Endothelial cell of umbilical vein (primary cell): ENCODE results near the gene TRIM62. TPM values are rescaled to one million over a fixed set of nuclear protein-coding genes. Genes with fewer than 3 reads are reported as not detected.

ENCODE experiments used
- BruUV-seq: library from RNA; stranded (reverse); fragments of 400-500 nt; replicated peaks from 2 replicates; lab custom pipeline; 2021; lab: Mats Ljungman, UMichigan
- CTCF ChIA-PET: fragments of 300-600, 350-600 bp; sonication (Branson Sonifier 250); formaldehyde crosslinking; loops from one replicate; lab custom pipeline; 2021; ENCODE audit warnings: antibody characterized with exemption, inconsistent platforms; lab: Charles Lee
- POLR2A ChIA-PET: fragments of 300-600, 350-600 bp; sonication (Branson Sonifier 250); formaldehyde crosslinking; loops from one replicate; lab custom pipeline; 2021; ENCODE audit warnings: antibody characterized with exemption, inconsistent platforms; lab: Charles Lee
- DNase-seq: peaks from one replicate; pipeline ENCODE4 v3.0.0-alpha.2; 2011; ENCODE audit warnings: low read depth, low spot score
- FAIRE-seq: peaks from 2 replicates; lab custom pipeline; 2011; peaks lifted over from hg19 to GRCh38; lab: Jason Lieb, UNC
- H2AFZ ChIP-seq: 2 replicates; pipeline ENCODE4 v1.6.0; 2012; ENCODE audit warnings: low read depth, low read length, control low read depth, inconsistent platforms
- H3K27ac ChIP-seq: 2 replicates; pipeline ENCODE4 v1.5.1; 2011; ENCODE audit warnings: low read depth, mild to moderate bottlenecking, control low read depth, low read length, moderate library complexity; ENCODE audit not compliant: insufficient read depth
- H3K27me3 ChIP-seq, 2 experiments: 2 replicates each; pipeline versions ENCODE4 v1.6.0 to v1.6.1; 2011; ENCODE audit warnings: low read length in 2 of 2, mixed read lengths in 1 of 2; ENCODE audit not compliant: control insufficient read depth in 2 of 2, insufficient read depth in 2 of 2
- H3K36me3 ChIP-seq, 2 experiments: 2 replicates in 1 of 2; 3 replicates in 1 of 2; pipeline ENCODE4 v1.5.1; 2011; ENCODE audit warnings: low read length in 2 of 2, mild to moderate bottlenecking in 1 of 2, moderate library complexity in 1 of 2; ENCODE audit not compliant: control insufficient read depth in 2 of 2, insufficient read depth in 2 of 2; ENCODE audit errors: extremely low read depth in 1 of 2
- H3K4me1 ChIP-seq: 3 replicates; pipeline ENCODE4 v1.5.1; 2011; ENCODE audit warnings: mild to moderate bottlenecking, low read length; ENCODE audit not compliant: control insufficient read depth, insufficient read depth; ENCODE audit errors: extremely low read depth
- H3K4me2 ChIP-seq: 2 replicates; pipeline ENCODE4 v1.6.1; 2011; ENCODE audit warnings: low read length, control low read depth, mixed read lengths; ENCODE audit not compliant: insufficient read depth
- H3K4me3 ChIP-seq, 3 experiments: fragments of 200-600 bp in 1 of 3; sonication (generic), shearing (Covaris generic) in 1 of 3; replicated peaks in 1 of 3; 2 replicates each; pipeline ENCODE4 v1.5.1; 2011 to 2016; ENCODE audit warnings: control low read depth in 3 of 3, low read length in 3 of 3, mild to moderate bottlenecking in 2 of 3, inconsistent platforms in 1 of 3, low read depth in 1 of 3, moderate library complexity in 1 of 3; ENCODE audit not compliant: insufficient read depth in 1 of 3
- H3K79me2 ChIP-seq: 2 replicates; pipeline ENCODE4 v1.6.0; 2012; ENCODE audit warnings: low read length, inconsistent platforms; ENCODE audit not compliant: control insufficient read depth, insufficient read depth
- H3K9ac ChIP-seq: replicated peaks from 2 replicates; pipeline ENCODE3; 2011; ENCODE audit warnings: low read length, control low read depth; ENCODE audit not compliant: insufficient read depth; ENCODE audit errors: extremely low read depth
- H3K9me1 ChIP-seq: replicated peaks from 3 replicates; pipeline ENCODE4 v1.6.0; 2011; ENCODE audit warnings: mild to moderate bottlenecking, low read length; ENCODE audit not compliant: control insufficient read depth, insufficient read depth; ENCODE audit errors: extremely low read depth
- H3K9me3 ChIP-seq: replicated peaks from 2 replicates; pipeline ENCODE4 v1.5.1; 2012; ENCODE audit warnings: low read length, inconsistent platforms; ENCODE audit not compliant: control insufficient read depth, insufficient read depth
- H4K20me1 ChIP-seq: replicated peaks from 2 replicates; pipeline ENCODE3; 2011; ENCODE audit warnings: mild to moderate bottlenecking, low read length; ENCODE audit not compliant: control insufficient read depth, insufficient read depth; ENCODE audit errors: extremely low read depth
- EZH2 ChIP-seq: IDR thresholded peaks from 2 replicates; pipeline ENCODE4 v1.6.1; 2012; ENCODE audit warnings: borderline replicate concordance, low read depth, mild to moderate bottlenecking, moderate library complexity, low read length, inconsistent platforms; ENCODE audit not compliant: severe bottlenecking
- FOS ChIP-seq: IDR thresholded peaks from 2 replicates; pipeline ENCODE4 v1.6.1; 2011; ENCODE audit warnings: mild to moderate bottlenecking, low read length, moderate library complexity, borderline replicate concordance; ENCODE audit not compliant: insufficient read depth
- GATA2 ChIP-seq: IDR thresholded peaks from 2 replicates; pipeline ENCODE4 v1.7.0; 2011; ENCODE audit warnings: low read depth, mild to moderate bottlenecking, moderate library complexity, mixed read lengths, low read length; ENCODE audit not compliant: insufficient read length, insufficient read depth
- JUN ChIP-seq: IDR thresholded peaks from 2 replicates; pipeline ENCODE4 v1.6.1; 2011; ENCODE audit warnings: borderline replicate concordance, low read depth; ENCODE audit not compliant: insufficient read length, insufficient read depth
- MYC ChIP-seq: IDR thresholded peaks from one replicate; pipeline ENCODE4 v1.6.1; 2011; ENCODE audit warnings: mild to moderate bottlenecking, low read depth, low read length
- POLR2A ChIP-seq: IDR thresholded peaks from 2 replicates; pipeline ENCODE4 v1.6.1; 2012; ENCODE audit warnings: low read depth, mild to moderate bottlenecking, control low read depth, low read length
- POLR2AphosphoS5 ChIP-seq: IDR thresholded peaks from 2 replicates; pipeline ENCODE4 v1.6.1; 2012; ENCODE audit warnings: low read depth, mild to moderate bottlenecking, control low read depth, low read length, moderate library complexity; ENCODE audit not compliant: insufficient read depth
- dilution Hi-C: fragments of 300-500 bp; cut with MboI; formaldehyde crosslinking; loops from one replicate; pipeline ENCODE4 v1.15.0; 2019; ENCODE audit warnings: low sequenced_read_pairs; ENCODE audit not compliant: extremely low pct_ligation_motif_present
- intact Hi-C: fragments of 100-400 bp; cut with micrococcal nuclease; formaldehyde crosslinking; loops from one replicate; pipeline ENCODE4 v1.10.0; 2022
- polyA plus RNA-seq, 4 experiments: library from polyadenylated mRNA; depleted of rRNA in 3 of 4; stranded (reverse) in 3 of 4; unstranded in 1 of 4; fragments of >200 nt; gene quantifications; 2 replicates each; pipeline versions ENCODE4 v1.2.1 to v1.2.3, GENCODE V29; 2011 to 2012; ENCODE audit warnings: missing spikeins in 1 of 4
- total RNA-seq: library from RNA; stranded (reverse); gene quantifications from 2 replicates; pipeline ENCODE4 v1.2.3, GENCODE V29; 2021
- TF ChIP-seq, protein P1 (sequence below): IDR thresholded peaks from 2 replicates; pipeline ENCODE4 v1.6.1; 2011; ENCODE audit not compliant: insufficient read depth, insufficient read length
- TF ChIP-seq, protein P2 (sequence below), 2 donors: IDR thresholded peaks; 1 replicate in 1 of 2; 2 replicates in 1 of 2; pipeline ENCODE4 v1.5.1; 2011; ENCODE audit warnings: low read length in 2 of 2, mild to moderate bottlenecking in 2 of 2, moderate library complexity in 2 of 2, control low read depth in 1 of 2, inconsistent platforms in 1 of 2, low read depth in 1 of 2; ENCODE audit not compliant: insufficient read depth in 1 of 2; ENCODE audit errors: extremely low read depth in 1 of 2

TRIM62 gene
- total and polyA plus RNA-seq, 2 donors (not counting 3 experiments of a cell fraction or from before 2014, with no cell fraction given), result 8.3 to 9.3 TPM

DNA sequence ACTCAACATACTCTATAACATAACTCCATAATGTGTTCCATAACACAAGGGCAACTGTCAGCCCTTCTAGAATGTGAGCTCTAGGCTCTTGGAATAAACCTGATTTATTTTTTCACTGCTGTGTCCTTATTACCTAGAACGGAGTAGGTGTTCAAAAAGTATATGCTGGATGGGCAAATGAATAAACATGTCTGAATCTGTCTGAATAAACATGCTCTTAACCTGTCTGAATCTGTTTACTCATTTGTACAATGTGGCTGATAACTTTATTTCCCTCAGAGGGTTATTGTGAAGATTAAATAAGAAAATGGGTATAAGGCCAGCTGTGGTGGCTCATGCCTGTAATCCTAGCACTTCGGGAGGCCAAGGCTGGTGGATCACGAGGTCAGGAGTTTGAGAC, 58.6 kb downstream of the TRIM62 start:
- Histone ChIP-seq H3K79me2 (no peaks in the 10 kb centered on the region), H3K9ac (no peak overlapping the region), H3K9me1 (no peaks in the 10 kb centered on the region), H3K4me1 (peaks cover 10% of the 10 kb centered on the region), H3K4me2 (no peak overlapping the region), H3K9me3 (no peaks in the 10 kb centered on the region), H3K27ac (no peak overlapping the region), H3K36me3 (no peaks in the 10 kb centered on the region), H4K20me1 (no peaks in the 10 kb centered on the region), H2AFZ (no peak overlapping the region), H3K27me3 (peaks cover 2% of the 10 kb centered on the region in 2 experiments), H3K4me3 (no peak overlapping the region)
- TF ChIP-seq FOS, result no peak
- TF ChIP-seq POLR2AphosphoS5, result no peak
- TF ChIP-seq, protein P1, sequence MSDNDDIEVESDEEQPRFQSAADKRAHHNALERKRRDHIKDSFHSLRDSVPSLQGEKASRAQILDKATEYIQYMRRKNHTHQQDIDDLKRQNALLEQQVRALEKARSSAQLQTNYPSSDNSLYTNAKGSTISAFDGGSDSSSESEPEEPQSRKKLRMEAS, result no peak
- TF ChIP-seq MYC, result no peak
- TF ChIP-seq POLR2A, result no peak
- no peak for TF ChIP-seq EZH2
- TF ChIP-seq JUN, result no peak
- no peak for TF ChIP-seq GATA2
- TF ChIP-seq, protein P2, sequence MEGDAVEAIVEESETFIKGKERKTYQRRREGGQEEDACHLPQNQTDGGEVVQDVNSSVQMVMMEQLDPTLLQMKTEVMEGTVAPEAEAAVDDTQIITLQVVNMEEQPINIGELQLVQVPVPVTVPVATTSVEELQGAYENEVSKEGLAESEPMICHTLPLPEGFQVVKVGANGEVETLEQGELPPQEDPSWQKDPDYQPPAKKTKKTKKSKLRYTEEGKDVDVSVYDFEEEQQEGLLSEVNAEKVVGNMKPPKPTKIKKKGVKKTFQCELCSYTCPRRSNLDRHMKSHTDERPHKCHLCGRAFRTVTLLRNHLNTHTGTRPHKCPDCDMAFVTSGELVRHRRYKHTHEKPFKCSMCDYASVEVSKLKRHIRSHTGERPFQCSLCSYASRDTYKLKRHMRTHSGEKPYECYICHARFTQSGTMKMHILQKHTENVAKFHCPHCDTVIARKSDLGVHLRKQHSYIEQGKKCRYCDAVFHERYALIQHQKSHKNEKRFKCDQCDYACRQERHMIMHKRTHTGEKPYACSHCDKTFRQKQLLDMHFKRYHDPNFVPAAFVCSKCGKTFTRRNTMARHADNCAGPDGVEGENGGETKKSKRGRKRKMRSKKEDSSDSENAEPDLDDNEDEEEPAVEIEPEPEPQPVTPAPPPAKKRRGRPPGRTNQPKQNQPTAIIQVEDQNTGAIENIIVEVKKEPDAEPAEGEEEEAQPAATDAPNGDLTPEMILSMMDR (IDR thresholded peaks at IDR 0.05; ENCODE audit: extremely low read depth in 1 of 2, insufficient read depth in 1 of 2, low read depth in 1 of 2, low read length in 2 of 2), result no peak
- CTCF ChIA-PET, result no interaction called here
- dilution Hi-C loops, result no loop called here
- POLR2A ChIA-PET, result no interaction called here
- DNase-seq (no peak), FAIRE-seq (no peak)
- no TSS peak for BruUV-seq
- intact Hi-C loops, result no loop called here
